Retinal pigment epithelial cell (primary cell): Measurements from ENCODE around the gene PARD3.

ENCODE experiments used
- DNase-seq: peaks from one replicate; pipeline ENCODE4 v3.0.0-alpha.2; 2010; ENCODE audit warnings: low read depth
- H3K4me3 ChIP-seq: 2 replicates; pipeline ENCODE4 v1.5.1; 2011; ENCODE audit warnings: mild to moderate bottlenecking, low read length, control low read depth, moderate library complexity
- CTCF ChIP-seq: conservative IDR thresholded peaks from 2 replicates; pipeline ENCODE4 v1.5.1; 2011; ENCODE audit warnings: low read depth, low read length, control low read depth, inconsistent platforms

Gene PARD3

GRCh38 chr10:34184939-34185386 is 630.1 kb downstream of the PARD3 start:
- no peak for DNase-seq
- TF ChIP-seq CTCF = no peak
- no peak overlapping the region for H3K4me3 ChIP-seq

DNA sequence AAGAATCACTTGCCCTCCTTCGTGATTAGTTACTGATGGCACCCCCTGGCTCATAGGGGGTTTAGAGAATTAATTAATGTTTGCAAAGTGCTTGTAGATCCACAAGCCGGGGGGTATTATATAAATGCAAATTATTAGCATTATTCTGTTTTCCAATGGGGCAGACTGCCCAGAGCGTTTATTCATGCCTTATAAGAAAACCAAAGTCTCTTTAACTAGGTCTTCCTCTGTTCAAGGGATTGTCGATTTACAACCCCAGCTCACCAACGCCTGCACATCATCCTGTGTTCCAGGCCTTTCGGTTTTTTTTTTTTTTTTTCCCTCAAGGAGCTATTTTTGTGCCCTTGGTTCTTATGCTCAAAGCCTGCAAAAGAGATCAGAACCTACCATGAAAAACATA is 630.7 kb downstream of the PARD3 start:
- no peak for TF ChIP-seq CTCF
- no peak for DNase-seq
- no peak overlapping the region for H3K4me3 ChIP-seq

DNA sequence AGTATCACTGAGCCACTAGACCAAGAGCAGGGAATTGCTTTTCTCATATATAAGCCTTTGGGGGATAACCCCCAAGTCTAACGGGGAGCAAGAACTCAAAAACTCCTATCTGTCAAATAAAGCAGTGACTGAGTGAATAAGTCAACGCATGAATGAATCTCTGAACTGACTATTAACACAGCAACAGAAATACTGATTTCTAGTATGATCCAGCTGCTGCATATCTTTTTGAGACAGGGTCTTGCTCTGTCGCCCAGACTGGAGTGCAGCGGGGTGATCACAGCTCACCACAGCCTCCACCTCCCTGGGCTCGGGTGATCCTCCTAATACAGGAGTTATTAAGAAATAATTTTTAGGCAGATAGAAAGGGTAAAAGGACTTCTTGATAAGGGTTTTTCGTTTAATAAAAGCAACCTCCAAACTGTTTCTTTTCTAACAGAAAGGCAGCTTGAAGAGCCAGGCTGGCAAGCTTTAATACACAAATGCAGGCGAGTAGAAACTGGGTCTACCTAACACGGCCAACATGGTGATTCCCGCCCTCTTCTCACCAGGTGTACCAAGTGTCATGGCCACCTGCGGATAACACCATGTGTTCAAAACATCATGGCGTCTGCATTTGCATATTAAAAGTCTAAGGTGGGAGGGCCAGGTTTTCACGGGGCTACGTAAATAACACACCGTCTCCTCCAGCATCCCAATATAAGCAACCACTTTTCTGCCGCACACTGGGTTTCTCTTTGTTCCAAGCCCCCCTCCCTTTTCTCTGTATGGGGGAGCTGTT is 631.9 kb downstream of the PARD3 start:
- DNase-seq = no peak
- no peak for TF ChIP-seq CTCF
- H3K4me3 ChIP-seq = no peak overlapping the region

GRCh38 chr10:34181553-34182300 is 633.4 kb downstream of the PARD3 start:
- no peak overlapping the region for H3K4me3 ChIP-seq
- TF ChIP-seq CTCF = no peak
- DNase-seq = no peak

GRCh38 chr10:34180749-34181148 is 634.3 kb downstream of the PARD3 start:
- no peak overlapping the region for H3K4me3 ChIP-seq
- TF ChIP-seq CTCF = no peak
- DNase-seq = no peak

GRCh38 chr10:34179280-34179679 is 635.8 kb downstream of the PARD3 start:
- TF ChIP-seq CTCF = no peak
- no peak for DNase-seq
- H3K4me3 ChIP-seq = no peak overlapping the region
